Measurements from ENCODE around the gene SLC39A6.
"Not testable (repeated sequence)": the region's sequence is repeated elsewhere in the genome, so short reads cannot be mapped to it uniquely, and the experiment has no call there.

SLC39A6 gene

GRCh38 chr18:36077764-36078163 lies 51.4 kb downstream of the SLC39A6 start:
- H3K27me3 ChIP-seq (ENCODE audit: control insufficient read depth, insufficient read depth, low read length); H3K27ac ChIP-seq (ENCODE audit: low read depth, low read length); H3K4me1 ChIP-seq (ENCODE audit: control insufficient read depth, insufficient read depth, low read length); H3K36me3 ChIP-seq (ENCODE audit: control insufficient read depth, insufficient read depth, low read length); H3K9ac ChIP-seq (ENCODE audit: low read length); H3K4me3 ChIP-seq (ENCODE audit: low read depth, low read length): not testable (repeated sequence)
- peaks cover 12% of the 10 kb centered on the region for H3K9me3 ChIP-seq (ENCODE audit: control insufficient read depth, insufficient read depth, low read depth, low read length)

GRCh38 chr18:36075862-36076587 lies 53.1 kb downstream of the SLC39A6 start:
- Histone ChIP-seq H3K9me3 (ENCODE audit: control insufficient read depth, insufficient read depth, low read depth, low read length) (peaks cover 12% of the 10 kb centered on the region), H3K9ac (ENCODE audit: low read length) (no peak overlapping the region), H3K4me1 (ENCODE audit: control insufficient read depth, insufficient read depth, low read length) (no peaks in the 10 kb centered on the region), H3K27me3 (ENCODE audit: control insufficient read depth, insufficient read depth, low read length) (no peaks in the 10 kb centered on the region), H3K27ac (ENCODE audit: low read depth, low read length) (no peak overlapping the region), H3K4me3 (ENCODE audit: low read depth, low read length) (no peak overlapping the region), H3K36me3 (ENCODE audit: control insufficient read depth, insufficient read depth, low read length) (no peaks in the 10 kb centered on the region)

GRCh38 chr18:36074435-36074834 lies 54.7 kb downstream of the SLC39A6 start:
- Histone ChIP-seq H3K9me3 (ENCODE audit: control insufficient read depth, insufficient read depth, low read depth, low read length) (0 out of 2 replicates have a peak, but pooled peaks cover 2% of the 10 kb centered on the region), H3K4me1 (ENCODE audit: control insufficient read depth, insufficient read depth, low read length) (no peaks in the 10 kb centered on the region), H3K9ac (ENCODE audit: low read length) (no peak overlapping the region), H3K4me3 (ENCODE audit: low read depth, low read length) (no peak overlapping the region), H3K27ac (ENCODE audit: low read depth, low read length) (no peak overlapping the region), H3K36me3 (ENCODE audit: control insufficient read depth, insufficient read depth, low read length) (no peaks in the 10 kb centered on the region), H3K27me3 (ENCODE audit: control insufficient read depth, insufficient read depth, low read length) (no peaks in the 10 kb centered on the region)

GRCh38 chr18:36073676-36074075 lies 55.5 kb downstream of the SLC39A6 start:
- Histone ChIP-seq H3K36me3 (ENCODE audit: control insufficient read depth, insufficient read depth, low read length) (no peaks in the 10 kb centered on the region), H3K4me1 (ENCODE audit: control insufficient read depth, insufficient read depth, low read length) (no peaks in the 10 kb centered on the region), H3K9ac (ENCODE audit: low read length) (no peak overlapping the region), H3K9me3 (ENCODE audit: control insufficient read depth, insufficient read depth, low read depth, low read length) (no peaks in the 10 kb centered on the region), H3K4me3 (ENCODE audit: low read depth, low read length) (no peak overlapping the region), H3K27me3 (ENCODE audit: control insufficient read depth, insufficient read depth, low read length) (no peaks in the 10 kb centered on the region), H3K27ac (ENCODE audit: low read depth, low read length) (no peak overlapping the region)

- not testable (repeated sequence) for H3K9ac ChIP-seq (ENCODE audit: low read length); H3K4me3 ChIP-seq (ENCODE audit: low read depth, low read length); H3K27ac ChIP-seq (ENCODE audit: low read depth, low read length)
Observed at GRCh38 chr18:36072406-36072805, 56.7 kb downstream of the SLC39A6 start.

GRCh38 chr18:36067055-36067957 lies 61.8 kb downstream of the SLC39A6 start, which contains the start of gene RPRD1A:
RPRD1A (minus strand) TSS chr18:36067559; CDS start chr18:36067404, 155 bp downstream.
- Histone ChIP-seq H3K4me1 (ENCODE audit: control insufficient read depth, insufficient read depth, low read length) (no peaks in the 10 kb centered on the region), H3K27me3 (ENCODE audit: control insufficient read depth, insufficient read depth, low read length) (no peaks in the 10 kb centered on the region), H3K9me3 (ENCODE audit: control insufficient read depth, insufficient read depth, low read depth, low read length) (peaks cover 5% of the 10 kb centered on the region; the same call in 1 of the 2 replicates), H3K9ac (ENCODE audit: low read length) (peak within 1 kb of the TSS; percentile 98), H3K27ac (ENCODE audit: low read depth, low read length) (peak within 1 kb of the TSS; percentile 81), H3K36me3 (ENCODE audit: control insufficient read depth, insufficient read depth, low read length) (peaks cover 4% of the 10 kb centered on the region; the same call in 1 of the 2 replicates), H3K4me3 (ENCODE audit: low read depth, low read length) (peak within 1 kb of the TSS; percentile 100)

More at GRCh38 chr18:36072406-36072805, 56.7 kb downstream of the SLC39A6 start:
- H3K36me3 ChIP-seq (ENCODE audit: control insufficient read depth, insufficient read depth, low read length); H3K27me3 ChIP-seq (ENCODE audit: control insufficient read depth, insufficient read depth, low read length); H3K9me3 ChIP-seq (ENCODE audit: control insufficient read depth, insufficient read depth, low read depth, low read length); H3K4me1 ChIP-seq (ENCODE audit: control insufficient read depth, insufficient read depth, low read length): not testable (repeated sequence)

- Histone ChIP-seq H3K9ac (ENCODE audit: low read length) (peak overlapping the region; percentile 98), H3K36me3 (ENCODE audit: control insufficient read depth, insufficient read depth, low read length) (peaks cover 4% of the 10 kb centered on the region; the same call in 1 of the 2 replicates), H3K4me1 (ENCODE audit: control insufficient read depth, insufficient read depth, low read length) (no peaks in the 10 kb centered on the region), H3K9me3 (ENCODE audit: control insufficient read depth, insufficient read depth, low read depth, low read length) (peaks cover 5% of the 10 kb centered on the region; the same call in 1 of the 2 replicates), H3K27ac (ENCODE audit: low read depth, low read length) (peak overlapping the region; percentile 81), H3K4me3 (ENCODE audit: low read depth, low read length) (peak overlapping the region; percentile 100), H3K27me3 (ENCODE audit: control insufficient read depth, insufficient read depth, low read length) (no peaks in the 10 kb centered on the region)
Observed at GRCh38 chr18:36066686-36067054, 62.5 kb downstream of the SLC39A6 start.

- Histone ChIP-seq H3K4me3 (ENCODE audit: low read depth, low read length) (peak overlapping the region; percentile 100), H3K36me3 (ENCODE audit: control insufficient read depth, insufficient read depth, low read length) (peaks cover 4% of the 10 kb centered on the region; the same call in 1 of the 2 replicates), H3K4me1 (ENCODE audit: control insufficient read depth, insufficient read depth, low read length) (no peaks in the 10 kb centered on the region), H3K9ac (ENCODE audit: low read length) (peak overlapping the region; percentile 98), H3K27me3 (ENCODE audit: control insufficient read depth, insufficient read depth, low read length) (no peaks in the 10 kb centered on the region), H3K27ac (ENCODE audit: low read depth, low read length) (no peak overlapping the region; the same call in 1 of the 2 replicates), H3K9me3 (ENCODE audit: control insufficient read depth, insufficient read depth, low read depth, low read length) (peaks cover 5% of the 10 kb centered on the region; the same call in 1 of the 2 replicates)
Observed at GRCh38 chr18:36066001-36066400, 63.1 kb downstream of the SLC39A6 start.

- not testable (repeated sequence) for H3K27ac ChIP-seq (ENCODE audit: low read depth, low read length); H3K27me3 ChIP-seq (ENCODE audit: control insufficient read depth, insufficient read depth, low read length); H3K36me3 ChIP-seq (ENCODE audit: control insufficient read depth, insufficient read depth, low read length); H3K9me3 ChIP-seq (ENCODE audit: control insufficient read depth, insufficient read depth, low read depth, low read length); H3K9ac ChIP-seq (ENCODE audit: low read length); H3K4me1 ChIP-seq (ENCODE audit: control insufficient read depth, insufficient read depth, low read length)
- 0 out of 2 replicates have a peak overlapping the region, but pooled peaks have one; percentile 100 for H3K4me3 ChIP-seq (ENCODE audit: low read depth, low read length)
Observed at GRCh38 chr18:36064809-36065079, 64.4 kb downstream of the SLC39A6 start.

- H3K9ac ChIP-seq (ENCODE audit: low read length): no peak overlapping the region
- no peaks in the 10 kb centered on the region for H3K4me1 ChIP-seq (ENCODE audit: control insufficient read depth, insufficient read depth, low read length)
Observed at GRCh38 chr18:36064027-36064808, 64.9 kb downstream of the SLC39A6 start.

More at GRCh38 chr18:36064027-36064808, 64.9 kb downstream of the SLC39A6 start:
- Histone ChIP-seq H3K36me3 (ENCODE audit: control insufficient read depth, insufficient read depth, low read length) (peaks cover 4% of the 10 kb centered on the region; the same call in 1 of the 2 replicates), H3K27ac (ENCODE audit: low read depth, low read length) (no peak overlapping the region), H3K9me3 (ENCODE audit: control insufficient read depth, insufficient read depth, low read depth, low read length) (peaks cover 5% of the 10 kb centered on the region; the same call in 1 of the 2 replicates), H3K27me3 (ENCODE audit: control insufficient read depth, insufficient read depth, low read length) (no peaks in the 10 kb centered on the region), H3K4me3 (ENCODE audit: low read depth, low read length) (0 out of 2 replicates have a peak overlapping the region, but pooled peaks have one; percentile 1)
